ENCODE data around the gene ROPN1L. TPM values are rescaled to one million over a fixed set of nuclear protein-coding genes. Genes with fewer than 3 reads are reported as not detected.

The ROPN1L gene
- total RNA-seq, 1 donor from 2014 or later = not detected

DNA sequence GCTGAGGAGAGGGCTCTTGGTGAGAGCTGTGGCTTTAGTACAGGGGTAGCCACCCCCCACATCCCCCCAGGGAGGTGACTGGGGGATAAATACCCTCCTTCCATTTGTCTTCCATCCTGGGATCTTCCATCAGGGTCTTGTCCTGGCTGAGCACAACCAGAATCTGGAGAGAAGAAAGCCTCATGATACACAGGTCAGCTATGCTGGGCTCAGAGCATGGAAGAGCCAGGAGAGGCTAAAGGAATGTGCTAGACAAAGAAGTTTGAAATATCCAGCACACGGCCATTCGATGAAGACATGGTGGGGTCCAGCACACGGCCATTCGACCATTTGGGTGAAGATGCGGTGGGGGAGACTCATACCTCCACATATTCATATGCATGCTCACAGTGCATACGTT is 30.0 kb downstream of the ROPN1L start:
- Histone ChIP-seq H3K36me3 (ENCODE audit: control insufficient read depth, insufficient read depth, low read length) (no peaks in the 10 kb centered on the region), H3K27me3 (ENCODE audit: control insufficient read depth, insufficient read depth, low read length) (no peaks in the 10 kb centered on the region), H3K4me3 (ENCODE audit: low read depth, low read length) (no peak overlapping the region)
- TF ChIP-seq, protein P1, sequence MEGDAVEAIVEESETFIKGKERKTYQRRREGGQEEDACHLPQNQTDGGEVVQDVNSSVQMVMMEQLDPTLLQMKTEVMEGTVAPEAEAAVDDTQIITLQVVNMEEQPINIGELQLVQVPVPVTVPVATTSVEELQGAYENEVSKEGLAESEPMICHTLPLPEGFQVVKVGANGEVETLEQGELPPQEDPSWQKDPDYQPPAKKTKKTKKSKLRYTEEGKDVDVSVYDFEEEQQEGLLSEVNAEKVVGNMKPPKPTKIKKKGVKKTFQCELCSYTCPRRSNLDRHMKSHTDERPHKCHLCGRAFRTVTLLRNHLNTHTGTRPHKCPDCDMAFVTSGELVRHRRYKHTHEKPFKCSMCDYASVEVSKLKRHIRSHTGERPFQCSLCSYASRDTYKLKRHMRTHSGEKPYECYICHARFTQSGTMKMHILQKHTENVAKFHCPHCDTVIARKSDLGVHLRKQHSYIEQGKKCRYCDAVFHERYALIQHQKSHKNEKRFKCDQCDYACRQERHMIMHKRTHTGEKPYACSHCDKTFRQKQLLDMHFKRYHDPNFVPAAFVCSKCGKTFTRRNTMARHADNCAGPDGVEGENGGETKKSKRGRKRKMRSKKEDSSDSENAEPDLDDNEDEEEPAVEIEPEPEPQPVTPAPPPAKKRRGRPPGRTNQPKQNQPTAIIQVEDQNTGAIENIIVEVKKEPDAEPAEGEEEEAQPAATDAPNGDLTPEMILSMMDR (IDR thresholded peaks at IDR 0.05; ENCODE audit: insufficient read depth, low read length, severe bottlenecking) = no peak
- FAIRE-seq (no peak), DNase-seq (ENCODE audit: low read depth) (no peak)

DNA sequence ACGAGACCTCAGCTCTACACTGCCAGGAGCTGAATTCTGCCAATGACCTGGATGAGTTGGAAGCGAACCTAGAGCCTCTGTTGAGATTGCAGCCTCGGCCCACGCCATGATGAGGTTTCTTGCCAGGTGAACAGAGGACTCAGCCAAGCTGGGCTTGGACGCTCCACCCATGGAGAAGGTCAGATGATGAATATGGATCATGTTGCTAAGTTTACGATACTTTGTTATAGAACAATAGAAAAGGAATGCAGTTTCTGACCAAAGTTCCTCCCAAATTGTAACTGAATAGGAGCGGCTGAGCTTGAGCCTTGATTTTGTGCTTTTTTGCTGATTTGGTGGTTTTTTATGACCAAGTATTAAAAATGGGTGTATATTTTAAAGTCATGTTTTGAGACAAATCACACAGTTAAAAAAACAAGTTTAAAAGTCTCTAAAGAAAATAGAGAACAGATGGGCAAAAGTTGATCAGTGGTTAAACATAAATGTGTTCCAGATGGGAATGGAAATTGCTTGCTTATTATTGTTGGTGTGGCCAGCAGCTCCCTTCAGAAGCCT is 32.9 kb downstream of the ROPN1L start:
- FAIRE-seq (no peak), DNase-seq (ENCODE audit: low read depth) (no peak)
- TF ChIP-seq, protein P1 (IDR thresholded peaks at IDR 0.05; ENCODE audit: insufficient read depth, low read length, severe bottlenecking) = no peak
- no peaks in the 10 kb centered on the region for H3K36me3 ChIP-seq (ENCODE audit: control insufficient read depth, insufficient read depth, low read length)
- no peaks in the 10 kb centered on the region for H3K27me3 ChIP-seq (ENCODE audit: control insufficient read depth, insufficient read depth, low read length)
- no peak overlapping the region for H3K4me3 ChIP-seq (ENCODE audit: low read depth, low read length)

DNA sequence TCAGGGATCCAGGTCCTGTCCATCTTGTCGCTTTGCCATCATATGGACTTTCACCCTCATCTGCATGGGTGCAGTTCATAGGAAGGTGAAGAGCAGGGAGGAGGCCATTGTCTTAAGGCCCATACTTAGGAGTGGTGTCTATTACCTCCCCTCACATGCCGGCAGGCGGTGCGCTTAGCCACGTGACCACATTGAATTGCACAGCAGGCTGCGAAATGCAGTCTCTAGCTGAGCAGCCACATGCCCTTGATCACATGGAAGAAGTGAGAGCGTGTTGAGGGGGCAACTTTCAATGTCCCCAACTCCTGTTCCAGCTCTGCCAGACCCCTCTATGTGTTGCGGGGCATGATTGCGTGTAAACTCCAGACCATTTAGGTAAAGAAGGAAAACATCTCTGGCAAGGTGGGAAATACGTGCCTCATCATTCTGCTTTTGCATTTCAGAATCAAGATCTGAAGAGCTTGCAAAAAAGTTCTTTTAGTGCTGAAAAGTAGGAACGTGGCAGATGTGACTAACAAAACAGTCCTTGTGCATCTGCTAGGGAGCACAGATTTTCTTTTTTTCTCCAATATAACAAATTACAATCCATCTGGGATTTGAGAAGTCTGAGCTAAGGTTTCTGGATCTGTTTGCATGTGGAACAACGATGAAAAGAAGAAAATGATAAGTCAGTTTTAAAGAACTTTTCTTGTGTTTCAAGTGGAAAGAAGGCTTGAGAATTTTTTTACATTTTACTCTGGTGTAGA is 34.4 kb downstream of the ROPN1L start:
- no peak for FAIRE-seq
- TF ChIP-seq, protein P1 (IDR thresholded peaks at IDR 0.05; ENCODE audit: insufficient read depth, low read length, severe bottlenecking) = no peak

DNA sequence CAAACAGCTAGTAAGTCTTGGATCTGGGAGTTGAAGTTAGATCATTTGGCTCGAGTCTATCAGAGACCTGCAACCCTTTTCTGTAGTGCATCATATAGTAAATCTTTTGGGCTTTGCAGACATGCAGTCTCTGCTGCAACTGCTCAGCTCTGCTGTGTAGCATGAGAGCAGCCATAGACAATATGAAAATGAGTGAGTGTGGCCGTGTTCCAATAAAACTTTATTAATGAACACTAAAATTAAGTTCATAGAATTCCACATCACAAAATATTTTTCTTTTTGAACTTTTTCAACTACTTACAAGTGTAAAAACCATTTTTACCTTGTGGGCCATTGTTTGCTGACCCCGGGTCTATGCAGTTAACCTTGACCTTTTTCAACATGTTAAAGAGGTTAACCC is 35.2 kb downstream of the ROPN1L start:
- DNase-seq (ENCODE audit: low read depth) = no peak
- Histone ChIP-seq H3K36me3 (ENCODE audit: control insufficient read depth, insufficient read depth, low read length) (no peaks in the 10 kb centered on the region), H3K27me3 (ENCODE audit: control insufficient read depth, insufficient read depth, low read length) (no peaks in the 10 kb centered on the region), H3K4me3 (ENCODE audit: low read depth, low read length) (no peak overlapping the region)
- FAIRE-seq = no peak
- TF ChIP-seq, protein P1 (IDR thresholded peaks at IDR 0.05; ENCODE audit: insufficient read depth, low read length, severe bottlenecking) = no peak

More for the DNA sequence above, 34.4 kb downstream of the ROPN1L start:
- no peak overlapping the region for H3K4me3 ChIP-seq (ENCODE audit: low read depth, low read length)
- DNase-seq (ENCODE audit: low read depth) = no peak
- no peaks in the 10 kb centered on the region for H3K36me3 ChIP-seq (ENCODE audit: control insufficient read depth, insufficient read depth, low read length)
- H3K27me3 ChIP-seq (ENCODE audit: control insufficient read depth, insufficient read depth, low read length) = no peaks in the 10 kb centered on the region

DNA sequence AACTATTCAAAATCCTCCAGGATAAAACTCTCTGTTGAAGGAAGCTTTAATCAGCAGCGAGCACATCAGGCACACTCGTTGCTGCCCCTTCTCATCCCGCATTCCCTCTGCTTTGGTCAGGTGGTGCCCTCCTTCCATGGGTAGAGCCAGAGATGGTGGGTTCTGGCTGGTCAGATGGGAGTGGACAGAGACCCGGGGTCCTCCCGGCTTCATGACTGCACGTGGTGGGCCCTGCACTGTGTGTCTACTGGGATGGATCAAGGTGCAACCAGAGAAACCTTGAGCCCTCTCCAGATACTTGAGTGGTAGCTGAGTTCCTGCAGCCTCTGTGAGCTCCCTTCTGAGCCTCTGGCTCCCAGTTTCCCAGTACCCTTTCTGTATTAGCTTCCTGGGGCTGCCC is 36.3 kb downstream of the ROPN1L start:
- FAIRE-seq (no peak), DNase-seq (ENCODE audit: low read depth) (no peak)
- TF ChIP-seq, protein P1 (IDR thresholded peaks at IDR 0.05; ENCODE audit: insufficient read depth, low read length, severe bottlenecking) = no peak
- H3K4me3 ChIP-seq (ENCODE audit: low read depth, low read length) = no peak overlapping the region
- no peaks in the 10 kb centered on the region for H3K27me3 ChIP-seq (ENCODE audit: control insufficient read depth, insufficient read depth, low read length)
- H3K36me3 ChIP-seq (ENCODE audit: control insufficient read depth, insufficient read depth, low read length) = no peaks in the 10 kb centered on the region

All from bronchial epithelial cell (primary cell).